ENCODE data around the gene DEFB114. TPM values are rescaled to one million over a fixed set of nuclear protein-coding genes. Genes with fewer than 3 reads are reported as not detected.

The DEFB114 gene
- total RNA-seq, 2 donors from 2014 or later, result not detected

DNA sequence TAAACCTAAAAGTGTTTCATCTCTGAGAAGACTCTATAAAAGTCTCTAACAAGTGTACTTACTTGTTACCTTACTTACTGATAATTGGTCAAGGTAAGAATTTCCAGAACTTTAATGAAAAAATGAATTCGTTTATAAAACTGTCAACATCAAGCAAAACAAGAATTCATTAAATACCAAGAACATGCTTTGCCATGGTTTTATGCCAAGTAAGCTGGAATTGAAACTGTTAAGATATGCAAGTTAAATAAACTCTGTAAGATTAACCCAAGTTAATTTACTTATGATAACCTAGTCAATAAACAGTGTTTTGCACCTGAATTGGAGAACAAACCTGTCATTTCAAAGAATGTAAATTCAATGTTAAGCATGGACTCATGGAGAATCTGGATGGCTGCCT, 22.6 kb upstream of the DEFB114 start:
- Histone ChIP-seq H3K27ac (no peak overlapping the region), H3K9me3 (no peaks in the 10 kb centered on the region), H3K27me3 (no peaks in the 10 kb centered on the region), H3K36me3 (no peaks in the 10 kb centered on the region), H3K4me3 (no peak overlapping the region), H3K4me1 (no peaks in the 10 kb centered on the region)
- no peak for DNase-seq (ENCODE audit: low spot score)
- TF ChIP-seq CTCF (IDR thresholded peaks at IDR 0.05), result no peak

- H3K4me1 ChIP-seq, result no peaks in the 10 kb centered on the region
- no peaks in the 10 kb centered on the region for H3K36me3 ChIP-seq
- H3K9me3 ChIP-seq, result no peaks in the 10 kb centered on the region
- H3K27me3 ChIP-seq, result no peaks in the 10 kb centered on the region
- no peak overlapping the region for H3K4me3 ChIP-seq
- no peak for DNase-seq (ENCODE audit: low spot score)
- no peak overlapping the region for H3K27ac ChIP-seq
- TF ChIP-seq CTCF (IDR thresholded peaks at IDR 0.05), result no peak
These were observed 18.1 kb upstream of the DEFB114 start for GRCh38 chr6:49982046-49982445.

DNA sequence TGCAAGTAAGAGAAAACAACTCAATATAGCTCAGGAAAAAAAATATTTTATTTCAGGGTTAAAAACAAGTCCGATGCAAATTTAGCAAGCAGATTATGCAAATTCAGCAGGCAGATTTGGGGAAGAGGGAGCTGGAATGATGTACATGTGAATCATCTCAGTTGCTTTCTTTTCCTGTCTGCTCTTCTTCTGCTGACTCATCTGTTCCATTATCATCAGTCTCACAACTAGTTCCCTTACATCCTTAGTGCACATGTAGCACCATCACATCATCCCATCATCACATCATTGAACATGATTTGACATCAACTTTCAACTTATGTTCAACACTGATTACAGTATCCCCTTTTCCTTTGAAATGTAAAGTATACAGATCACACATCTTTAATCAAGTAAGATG, 16.9 kb upstream of the DEFB114 start:
- no peak for DNase-seq (ENCODE audit: low spot score)
- Histone ChIP-seq H3K4me1 (no peaks in the 10 kb centered on the region), H3K4me3 (no peak overlapping the region), H3K9me3 (no peaks in the 10 kb centered on the region), H3K27me3 (no peaks in the 10 kb centered on the region), H3K27ac (no peak overlapping the region), H3K36me3 (no peaks in the 10 kb centered on the region)
- TF ChIP-seq CTCF (IDR thresholded peaks at IDR 0.05), result no peak

DNA sequence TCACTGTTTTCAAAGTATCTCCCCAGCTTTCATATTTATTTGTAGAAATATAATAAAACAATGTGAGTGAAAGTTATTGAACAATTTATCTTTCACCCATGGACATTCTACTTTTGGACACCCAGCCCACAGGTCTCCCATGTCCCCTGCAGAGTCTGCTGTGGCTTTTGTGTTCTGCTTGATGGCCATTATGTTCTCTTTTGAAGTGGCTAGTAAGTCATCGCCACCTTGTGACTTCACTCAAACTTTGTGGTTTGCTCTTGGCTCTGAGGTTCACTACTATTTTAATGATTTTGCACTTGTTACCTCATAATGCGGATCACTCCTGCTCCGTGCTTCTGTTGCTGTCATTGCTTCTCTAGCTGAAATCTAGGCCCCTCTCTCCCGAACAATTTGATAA, 15.6 kb upstream of the DEFB114 start:
- Histone ChIP-seq H3K4me1 (no peaks in the 10 kb centered on the region), H3K4me3 (no peak overlapping the region), H3K36me3 (no peaks in the 10 kb centered on the region), H3K27me3 (no peaks in the 10 kb centered on the region), H3K9me3 (no peaks in the 10 kb centered on the region), H3K27ac (no peak overlapping the region)
- DNase-seq (ENCODE audit: low spot score), result no peak
- TF ChIP-seq CTCF (IDR thresholded peaks at IDR 0.05), result no peak

DNA sequence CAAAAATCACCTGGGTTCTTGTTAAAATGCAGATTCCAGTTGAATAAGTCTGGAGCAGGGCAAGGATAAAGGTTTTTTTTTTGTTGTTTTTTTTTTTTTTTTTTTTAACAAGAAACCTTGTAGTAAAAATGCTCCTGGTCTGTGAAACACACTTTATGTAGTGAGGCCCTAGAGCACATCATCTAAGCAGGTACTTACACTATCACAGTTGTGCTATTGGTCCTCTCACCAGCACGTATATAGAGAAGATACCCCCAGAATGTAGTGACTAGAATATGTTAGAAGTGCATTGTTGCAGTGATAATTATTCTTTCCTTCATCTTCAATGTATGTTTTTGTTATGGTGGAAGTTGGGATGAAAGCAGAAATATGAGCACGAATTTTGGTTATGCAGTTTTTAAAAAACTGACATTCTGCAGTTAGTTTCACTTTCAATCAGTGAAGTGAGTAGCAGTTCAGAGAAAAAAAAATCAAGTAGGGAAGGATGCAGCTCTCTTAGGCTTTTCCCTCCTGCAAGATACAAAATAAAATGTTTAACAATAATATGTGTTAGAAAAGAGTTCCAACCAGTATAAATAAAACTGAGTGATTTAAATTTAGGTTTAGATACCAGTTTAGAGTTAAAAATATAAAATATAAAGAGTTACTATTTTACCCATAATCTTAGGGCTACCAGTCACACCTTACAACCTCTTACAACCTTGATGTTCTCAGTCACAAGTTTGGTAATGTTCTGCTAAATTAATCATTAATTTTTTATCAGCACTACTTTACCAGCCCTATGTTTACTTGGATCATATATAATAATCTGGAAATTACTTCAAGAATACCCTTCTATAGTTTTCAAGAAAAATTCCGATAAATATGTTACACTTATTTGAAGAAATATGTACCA, 14.6 kb upstream of the DEFB114 start:
- Histone ChIP-seq H3K27me3 (no peaks in the 10 kb centered on the region), H3K4me3 (no peak overlapping the region), H3K36me3 (no peaks in the 10 kb centered on the region), H3K4me1 (no peaks in the 10 kb centered on the region), H3K9me3 (no peaks in the 10 kb centered on the region), H3K27ac (no peak overlapping the region)
- no peak for TF ChIP-seq CTCF (IDR thresholded peaks at IDR 0.05)
- no peak for DNase-seq (ENCODE audit: low spot score)

DNA sequence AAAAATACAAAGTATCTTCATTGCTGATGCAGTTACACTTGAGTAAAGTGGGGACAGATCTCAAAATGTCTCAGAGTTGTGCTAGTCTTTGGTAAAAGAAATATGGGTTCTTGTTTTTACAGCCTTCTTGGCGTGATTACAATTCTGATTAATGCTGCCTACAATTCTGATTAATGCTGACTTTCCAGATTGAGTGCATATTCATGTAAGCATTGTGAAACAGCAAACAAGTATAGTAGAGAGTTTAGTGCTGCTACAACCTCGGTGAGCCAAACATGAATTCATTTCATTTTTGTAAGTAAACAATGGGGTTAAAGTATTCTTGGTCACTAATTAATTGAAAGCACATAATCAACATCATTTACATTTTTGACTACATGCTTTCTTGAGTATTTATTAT, 5.6 kb upstream of the DEFB114 start, which contains the start of gene DEFB113:
DEFB113 (minus strand) TSS at position 21 of the 400 bp plus-strand sequence; CDS start at position 21, 0 bp downstream.
- no peak for DNase-seq (ENCODE audit: low spot score)
- Histone ChIP-seq H3K9me3 (no peaks in the 10 kb centered on the region), H3K4me3 (no peak within 1 kb of the TSS), H3K36me3 (no peaks in the 10 kb centered on the region), H3K4me1 (no peaks in the 10 kb centered on the region), H3K27ac (no peak within 1 kb of the TSS), H3K27me3 (no peaks in the 10 kb centered on the region)
- TF ChIP-seq CTCF (IDR thresholded peaks at IDR 0.05), result no peak

All from right atrium auricular region (tissue), 2 donors.